Measurements from ENCODE around the gene TMEM45B. TPM values are rescaled to one million over a fixed set of nuclear protein-coding genes. Genes with fewer than 3 reads are reported as not detected.

TMEM45B gene
- total RNA-seq, 4 donors from 2014 or later, result 0.11 to 0.66 TPM; not detected in 2

DNA sequence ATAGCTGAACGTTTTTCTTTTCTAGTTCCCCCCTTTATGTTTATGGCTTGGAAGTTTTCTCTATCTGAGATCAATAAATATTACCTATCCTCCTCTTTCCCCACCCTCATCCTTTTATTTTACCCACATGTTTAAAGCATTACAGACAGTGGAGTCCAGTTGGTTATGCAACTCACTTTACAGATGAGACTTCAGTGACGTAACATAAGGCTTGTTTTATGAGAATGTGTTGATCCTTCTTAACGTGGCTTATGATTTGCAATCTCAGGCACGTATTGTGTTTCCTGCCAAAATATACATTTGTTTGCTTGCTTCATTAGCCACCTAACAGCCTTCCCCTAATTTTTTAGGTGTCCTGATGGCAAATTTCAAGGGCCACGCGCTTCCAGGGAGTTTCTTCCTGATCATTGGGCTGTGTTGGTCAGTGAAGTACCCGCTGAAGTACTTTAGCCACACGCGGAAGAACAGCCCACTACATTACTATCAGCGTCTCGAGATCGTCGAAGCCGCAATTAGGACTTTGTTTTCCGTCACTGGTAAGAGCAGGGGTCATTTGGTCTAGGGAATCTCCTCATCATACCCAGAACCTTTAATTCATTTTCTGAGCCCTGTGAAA lies 36.6 kb downstream of the TMEM45B start:
- H3K4me1 ChIP-seq, result peaks cover 6 to 9% (median 8%) of the 10 kb centered on the region in 4 donors
- no peaks in the 10 kb centered on the region for H3K9me3 ChIP-seq
- peaks cover 0 to 3% (median 0%) of the 10 kb centered on the region in 4 donors for H3K27me3 ChIP-seq
- H3K4me3 ChIP-seq, result no peak overlapping the region
- H3K27ac ChIP-seq (replicated peaks in 1 of 4), result no peak overlapping the region
- 89% methylated on average over 15 of the region's 15 CpGs for WGBS
- no peaks in the 10 kb centered on the region for H3K36me3 ChIP-seq
- no peak for DNase-seq (ENCODE audit: extremely low spot score)
- TF ChIP-seq EP300 (IDR thresholded peaks at IDR 0.05) (no peak), POLR2AphosphoS5 (IDR thresholded peaks at IDR 0.05) (no peak), POLR2A (IDR thresholded peaks at IDR 0.05; ENCODE audit: low read depth) (no peak)
- TF ChIP-seq, protein P1, sequence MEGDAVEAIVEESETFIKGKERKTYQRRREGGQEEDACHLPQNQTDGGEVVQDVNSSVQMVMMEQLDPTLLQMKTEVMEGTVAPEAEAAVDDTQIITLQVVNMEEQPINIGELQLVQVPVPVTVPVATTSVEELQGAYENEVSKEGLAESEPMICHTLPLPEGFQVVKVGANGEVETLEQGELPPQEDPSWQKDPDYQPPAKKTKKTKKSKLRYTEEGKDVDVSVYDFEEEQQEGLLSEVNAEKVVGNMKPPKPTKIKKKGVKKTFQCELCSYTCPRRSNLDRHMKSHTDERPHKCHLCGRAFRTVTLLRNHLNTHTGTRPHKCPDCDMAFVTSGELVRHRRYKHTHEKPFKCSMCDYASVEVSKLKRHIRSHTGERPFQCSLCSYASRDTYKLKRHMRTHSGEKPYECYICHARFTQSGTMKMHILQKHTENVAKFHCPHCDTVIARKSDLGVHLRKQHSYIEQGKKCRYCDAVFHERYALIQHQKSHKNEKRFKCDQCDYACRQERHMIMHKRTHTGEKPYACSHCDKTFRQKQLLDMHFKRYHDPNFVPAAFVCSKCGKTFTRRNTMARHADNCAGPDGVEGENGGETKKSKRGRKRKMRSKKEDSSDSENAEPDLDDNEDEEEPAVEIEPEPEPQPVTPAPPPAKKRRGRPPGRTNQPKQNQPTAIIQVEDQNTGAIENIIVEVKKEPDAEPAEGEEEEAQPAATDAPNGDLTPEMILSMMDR (IDR thresholded peaks at IDR 0.05), result no peak
- intact Hi-C loops (cut with DNase I), result no loop called here

DNA sequence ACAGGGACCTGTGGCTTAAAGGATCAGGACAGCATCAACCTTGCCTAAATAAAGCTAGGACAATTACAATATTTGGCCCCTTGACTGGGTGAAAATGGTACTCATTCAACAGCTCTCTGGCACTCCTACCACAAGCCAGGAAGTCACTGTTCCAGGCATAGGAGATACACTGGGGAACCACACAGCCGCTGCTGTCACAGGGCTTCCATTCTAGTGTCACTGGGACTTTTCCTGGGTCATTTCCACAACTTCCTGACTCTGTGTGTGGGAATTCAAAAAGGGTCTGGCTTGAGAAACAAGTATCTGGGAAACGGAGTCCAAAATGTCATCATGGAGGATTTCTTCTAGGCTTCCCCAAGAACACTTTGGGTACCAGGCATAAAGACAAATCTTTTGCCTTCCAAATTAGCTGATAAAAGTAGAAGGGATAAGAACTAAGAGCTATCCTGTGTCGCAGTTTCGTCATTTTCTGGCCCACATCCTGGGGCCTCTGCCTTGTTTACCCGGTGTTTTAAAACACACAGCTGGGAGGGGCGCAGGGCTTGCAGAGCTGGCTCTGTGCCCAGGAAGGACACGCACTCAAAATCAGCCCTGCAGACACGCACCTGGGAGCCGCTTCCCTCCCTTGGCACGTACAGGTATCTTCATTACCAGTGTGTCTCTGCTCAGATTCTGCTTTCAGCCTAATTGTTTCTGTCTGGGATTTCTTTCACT lies 38.0 kb downstream of the TMEM45B start:
- no peak overlapping the region for H3K4me3 ChIP-seq
- intact Hi-C loops (cut with DNase I), result no loop called here
- TF ChIP-seq POLR2A (IDR thresholded peaks at IDR 0.05; ENCODE audit: low read depth) (no peak), POLR2AphosphoS5 (IDR thresholded peaks at IDR 0.05) (no peak), EP300 (IDR thresholded peaks at IDR 0.05) (no peak)
- TF ChIP-seq, protein P1 (IDR thresholded peaks at IDR 0.05), result no peak
- peaks cover 6 to 9% (median 8%) of the 10 kb centered on the region in 4 donors for H3K4me1 ChIP-seq
- 25% methylated on average over 10 of the region's 10 CpGs for WGBS
- peaks cover 0 to 3% (median 0%) of the 10 kb centered on the region in 4 donors for H3K27me3 ChIP-seq
- H3K9me3 ChIP-seq, result no peaks in the 10 kb centered on the region
- H3K27ac ChIP-seq (replicated peaks in 1 of 4), result no peak overlapping the region
- no peak for DNase-seq (ENCODE audit: extremely low spot score)
- peaks cover 0 to 2% (median 0%) of the 10 kb centered on the region in 4 donors for H3K36me3 ChIP-seq

DNA sequence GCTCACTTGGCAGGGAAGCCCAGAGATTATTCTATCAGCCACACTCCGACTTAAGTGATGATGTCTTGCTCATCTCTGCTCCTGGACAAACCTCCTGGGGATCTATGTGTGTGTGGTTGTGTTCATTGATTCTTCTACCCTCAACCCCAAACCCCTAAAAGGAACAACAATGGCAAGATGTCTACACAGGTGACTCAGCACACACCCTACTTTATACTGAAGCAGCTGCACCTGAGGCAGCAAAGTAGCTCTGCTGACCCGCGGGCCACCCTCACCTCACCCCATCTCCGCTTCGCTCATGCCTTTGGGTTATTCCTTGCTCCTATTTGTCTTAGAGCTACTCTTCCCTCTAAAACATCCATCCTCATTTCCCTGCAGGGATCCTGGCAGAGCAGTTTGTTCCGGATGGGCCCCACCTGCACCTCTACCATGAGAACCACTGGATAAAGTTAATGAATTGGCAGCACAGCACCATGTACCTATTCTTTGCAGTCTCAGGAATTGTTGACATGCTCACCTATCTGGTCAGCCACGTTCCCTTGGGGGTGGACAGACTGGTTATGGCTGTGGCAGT lies 38.7 kb downstream of the TMEM45B start:
- TF ChIP-seq POLR2A (IDR thresholded peaks at IDR 0.05; ENCODE audit: low read depth), result no peak
- H3K4me3 ChIP-seq, result no peak overlapping the region
- no peak overlapping the region for H3K27ac ChIP-seq (replicated peaks in 1 of 4)
- peaks cover 0 to 6% (median 0%) of the 10 kb centered on the region in 4 donors for H3K36me3 ChIP-seq
- no peak for DNase-seq (ENCODE audit: extremely low spot score)
- intact Hi-C loops (cut with DNase I), result no loop called here
- peaks cover 0 to 3% (median 0%) of the 10 kb centered on the region in 4 donors for H3K27me3 ChIP-seq
- peaks cover 6 to 9% (median 8%) of the 10 kb centered on the region in 4 donors for H3K4me1 ChIP-seq
- no peaks in the 10 kb centered on the region for H3K9me3 ChIP-seq
- WGBS, result 83% methylated on average over 7 of the region's 7 CpGs

DNA sequence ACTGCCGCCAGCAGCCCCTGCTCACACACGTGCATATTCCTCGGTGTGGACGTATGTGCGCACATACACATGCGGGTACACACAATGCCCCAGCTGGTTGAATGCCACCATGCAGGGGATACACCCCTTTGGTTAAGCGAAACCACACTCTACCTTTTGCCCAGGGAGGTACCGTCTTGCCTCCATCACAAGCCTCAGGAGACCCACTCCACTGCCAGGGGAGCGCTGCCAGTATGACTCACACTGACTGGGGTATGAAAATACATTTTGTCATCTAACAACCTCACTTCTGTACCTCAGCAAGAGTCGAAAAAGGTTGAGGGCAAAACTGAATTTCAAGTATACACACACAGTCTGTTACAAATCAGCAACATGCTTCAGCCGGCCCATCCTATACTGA lies 39.4 kb downstream of the TMEM45B start:
- Histone ChIP-seq H3K27ac (replicated peaks in 1 of 4) (no peak overlapping the region), H3K27me3 (peaks cover 0 to 3% (median 0%) of the 10 kb centered on the region in 4 donors), H3K4me3 (no peak overlapping the region), H3K9me3 (no peaks in the 10 kb centered on the region), H3K4me1 (peaks cover 6 to 9% (median 8%) of the 10 kb centered on the region in 4 donors), H3K36me3 (peaks cover 0 to 14% (median 4%) of the 10 kb centered on the region in 4 donors)
- intact Hi-C loops (cut with DNase I), result no loop called here
- TF ChIP-seq POLR2A (IDR thresholded peaks at IDR 0.05; ENCODE audit: low read depth), result no peak
- peak in 1 of 2 donors; percentile 7 for TF ChIP-seq POLR2AphosphoS5 (IDR thresholded peaks at IDR 0.05)
- DNase-seq (ENCODE audit: extremely low spot score), result no peak
- WGBS, result 91% methylated on average over 11 of the region's 11 CpGs

DNA sequence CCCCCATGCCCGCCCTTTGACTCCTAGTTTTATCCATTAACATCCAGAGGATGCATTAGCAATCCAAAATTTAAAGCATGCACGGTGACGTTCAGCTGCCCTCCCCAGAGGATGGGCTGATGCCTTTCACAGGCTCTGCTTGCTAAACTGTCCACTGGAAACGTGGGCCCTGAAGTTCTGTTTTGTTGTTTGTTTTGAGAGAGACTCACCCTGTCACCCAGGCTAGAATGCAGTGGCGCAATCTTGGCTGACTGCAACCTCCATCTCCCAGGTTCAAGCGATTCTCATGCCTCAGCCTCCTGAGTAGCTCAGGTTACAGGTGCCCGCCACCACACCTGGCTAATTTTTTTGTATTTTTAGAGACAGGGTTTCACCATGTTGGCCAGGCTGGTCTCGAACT lies 40.4 kb downstream of the TMEM45B start:
- Histone ChIP-seq H3K27ac (replicated peaks in 1 of 4) (no peak overlapping the region), H3K4me3 (no peak overlapping the region), H3K9me3 (no peaks in the 10 kb centered on the region), H3K36me3 (peaks cover 0 to 21% (median 11%) of the 10 kb centered on the region in 4 donors), H3K4me1 (peaks cover 6 to 9% (median 8%) of the 10 kb centered on the region in 4 donors), H3K27me3 (no peaks in the 10 kb centered on the region)
- WGBS, result 86% methylated on average over 8 of the region's 8 CpGs
- DNase-seq (ENCODE audit: extremely low spot score), result no peak
- TF ChIP-seq EP300 (IDR thresholded peaks at IDR 0.05) (no peak), POLR2A (IDR thresholded peaks at IDR 0.05; ENCODE audit: low read depth) (no peak), POLR2AphosphoS5 (IDR thresholded peaks at IDR 0.05) (no peak)
- TF ChIP-seq, protein P1 (IDR thresholded peaks at IDR 0.05), result no peak
- intact Hi-C loops (cut with DNase I), result no loop called here

Data from esophagus muscularis mucosa (tissue), 4 donors.